ENCODE data around the gene FARP1.

FARP1 gene

DNA sequence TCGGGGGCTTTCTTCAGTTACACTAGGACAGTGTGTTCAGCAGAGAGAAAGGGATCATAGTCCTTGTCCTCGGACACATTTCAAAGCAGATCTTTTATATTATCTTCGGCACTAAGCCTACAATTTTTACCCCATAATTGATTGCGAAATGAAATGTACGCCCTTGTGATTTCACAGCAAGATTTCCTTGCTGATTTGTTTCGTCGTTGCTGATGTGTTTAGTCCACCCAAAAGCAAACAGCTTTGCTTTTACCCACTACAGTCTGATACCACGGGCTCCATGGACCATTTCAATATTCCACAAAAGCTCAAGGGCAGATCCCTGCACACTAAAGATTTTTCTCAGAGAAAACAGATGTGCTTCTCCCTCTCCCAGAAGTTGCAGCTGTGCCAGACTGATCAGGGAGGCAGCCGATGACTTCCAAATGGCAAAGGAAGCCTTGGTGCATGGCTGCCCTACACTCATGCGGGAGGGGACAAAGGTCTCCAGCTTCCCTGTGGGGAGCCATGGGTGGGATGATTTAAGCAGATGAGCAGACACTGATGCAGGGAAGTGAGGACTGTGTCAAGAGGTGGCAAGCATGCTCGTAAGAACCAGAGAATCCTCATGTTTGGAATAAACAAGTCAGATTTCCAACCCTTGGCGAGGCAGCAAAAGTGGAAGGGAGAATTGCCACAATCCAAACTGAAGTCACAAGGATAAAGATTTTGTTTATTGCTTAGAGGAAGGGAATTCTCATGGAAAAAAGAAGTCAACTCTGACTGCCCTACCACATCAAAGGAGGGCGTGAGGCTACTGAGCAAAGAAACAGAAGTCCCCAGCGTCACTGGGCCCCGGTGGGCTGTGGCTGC is 353.0 kb downstream of the FARP1 start:
- TF ChIP-seq, protein P1, sequence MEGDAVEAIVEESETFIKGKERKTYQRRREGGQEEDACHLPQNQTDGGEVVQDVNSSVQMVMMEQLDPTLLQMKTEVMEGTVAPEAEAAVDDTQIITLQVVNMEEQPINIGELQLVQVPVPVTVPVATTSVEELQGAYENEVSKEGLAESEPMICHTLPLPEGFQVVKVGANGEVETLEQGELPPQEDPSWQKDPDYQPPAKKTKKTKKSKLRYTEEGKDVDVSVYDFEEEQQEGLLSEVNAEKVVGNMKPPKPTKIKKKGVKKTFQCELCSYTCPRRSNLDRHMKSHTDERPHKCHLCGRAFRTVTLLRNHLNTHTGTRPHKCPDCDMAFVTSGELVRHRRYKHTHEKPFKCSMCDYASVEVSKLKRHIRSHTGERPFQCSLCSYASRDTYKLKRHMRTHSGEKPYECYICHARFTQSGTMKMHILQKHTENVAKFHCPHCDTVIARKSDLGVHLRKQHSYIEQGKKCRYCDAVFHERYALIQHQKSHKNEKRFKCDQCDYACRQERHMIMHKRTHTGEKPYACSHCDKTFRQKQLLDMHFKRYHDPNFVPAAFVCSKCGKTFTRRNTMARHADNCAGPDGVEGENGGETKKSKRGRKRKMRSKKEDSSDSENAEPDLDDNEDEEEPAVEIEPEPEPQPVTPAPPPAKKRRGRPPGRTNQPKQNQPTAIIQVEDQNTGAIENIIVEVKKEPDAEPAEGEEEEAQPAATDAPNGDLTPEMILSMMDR (IDR thresholded peaks at IDR 0.05; ENCODE audit: insufficient read depth, low read length, poor library complexity, severe bottlenecking) = no peak
- Histone ChIP-seq H3K27me3 (replicated peaks; ENCODE audit: control insufficient read depth, insufficient read depth, low read length) (no peaks in the 10 kb centered on the region), H3K36me3 (ENCODE audit: control insufficient read depth, insufficient read depth, low read length) (peaks cover 12% of the 10 kb centered on the region), H3K4me3 (replicated peaks; ENCODE audit: low read depth, low read length) (no peak overlapping the region)
- DNase-seq (ENCODE audit: extremely low read depth, insufficient read length) = no peak

DNA sequence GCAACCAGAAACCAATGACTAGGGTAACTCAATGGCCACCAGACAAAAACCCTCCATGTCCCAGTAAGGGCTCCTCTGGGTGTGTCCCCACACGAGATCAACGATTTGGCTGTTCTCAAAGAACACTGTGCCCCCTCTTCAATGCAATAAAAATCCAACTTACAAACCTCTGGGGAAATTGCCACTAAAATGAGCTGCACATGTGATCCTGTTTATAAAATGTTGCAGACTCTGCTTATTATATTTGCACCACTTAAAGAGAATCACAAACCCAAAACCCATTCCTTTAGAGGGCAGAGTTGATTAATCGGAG is 353.5 kb downstream of the FARP1 start:
- TF ChIP-seq, protein P1 (IDR thresholded peaks at IDR 0.05; ENCODE audit: insufficient read depth, low read length, poor library complexity, severe bottlenecking) = no peak
- Histone ChIP-seq H3K36me3 (ENCODE audit: control insufficient read depth, insufficient read depth, low read length) (peaks cover 10% of the 10 kb centered on the region), H3K4me3 (replicated peaks; ENCODE audit: low read depth, low read length) (no peak overlapping the region), H3K27me3 (replicated peaks; ENCODE audit: control insufficient read depth, insufficient read depth, low read length) (no peaks in the 10 kb centered on the region)
- DNase-seq (ENCODE audit: extremely low read depth, insufficient read length) = no peak

DNA sequence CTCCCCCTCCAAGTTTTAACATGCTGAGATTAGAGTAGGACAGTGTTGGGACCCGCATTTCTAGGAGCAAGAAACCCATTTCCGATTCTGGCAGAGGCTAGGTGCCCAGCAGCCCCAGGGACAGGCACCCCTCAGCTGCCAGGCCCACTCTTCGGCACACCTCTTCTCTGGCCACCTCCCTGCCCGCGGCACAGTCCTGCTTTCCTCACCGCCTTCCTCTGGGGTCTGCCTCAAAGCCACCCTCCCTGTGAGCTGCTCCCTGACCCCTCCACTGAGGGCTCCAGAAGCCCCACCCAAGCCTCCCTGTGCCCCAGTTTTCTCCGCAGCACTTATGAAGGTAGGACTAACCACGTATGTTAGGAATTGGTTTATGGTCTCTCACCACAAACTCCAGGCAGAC is 354.1 kb downstream of the FARP1 start:
- H3K4me3 ChIP-seq (replicated peaks; ENCODE audit: low read depth, low read length) = no peak overlapping the region
- H3K27me3 ChIP-seq (replicated peaks; ENCODE audit: control insufficient read depth, insufficient read depth, low read length) = no peaks in the 10 kb centered on the region
- H3K36me3 ChIP-seq (ENCODE audit: control insufficient read depth, insufficient read depth, low read length) = peaks cover 10% of the 10 kb centered on the region
- DNase-seq (ENCODE audit: extremely low read depth, insufficient read length) = no peak
- TF ChIP-seq, protein P1 (IDR thresholded peaks at IDR 0.05; ENCODE audit: insufficient read depth, low read length, poor library complexity, severe bottlenecking) = no peak

DNA sequence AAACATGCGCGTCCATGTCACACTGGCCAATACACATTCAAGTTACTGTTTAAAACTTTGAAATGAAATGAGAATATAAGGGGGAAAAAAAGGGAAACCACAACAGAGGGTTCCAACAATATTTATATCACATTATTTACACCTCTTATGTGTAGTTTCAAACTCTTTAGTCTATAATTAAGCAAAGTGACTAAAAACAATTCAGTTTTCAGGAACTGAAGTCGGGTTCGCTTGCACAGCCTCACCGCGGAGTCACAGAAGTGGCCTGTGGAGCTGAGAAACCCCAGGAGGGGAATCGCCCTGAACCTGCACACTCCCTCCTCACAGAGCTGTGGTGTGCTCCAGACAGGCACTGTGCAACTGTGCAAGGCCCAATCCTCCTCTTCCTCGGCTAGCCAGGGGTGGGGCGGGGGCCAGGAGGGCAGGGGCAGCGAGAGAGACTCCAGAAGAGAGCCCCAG is 358.1 kb downstream of the FARP1 start:
- no peak overlapping the region for H3K4me3 ChIP-seq (replicated peaks; ENCODE audit: low read depth, low read length)
- peak; percentile 72 for DNase-seq (ENCODE audit: extremely low read depth, insufficient read length)

DNA sequence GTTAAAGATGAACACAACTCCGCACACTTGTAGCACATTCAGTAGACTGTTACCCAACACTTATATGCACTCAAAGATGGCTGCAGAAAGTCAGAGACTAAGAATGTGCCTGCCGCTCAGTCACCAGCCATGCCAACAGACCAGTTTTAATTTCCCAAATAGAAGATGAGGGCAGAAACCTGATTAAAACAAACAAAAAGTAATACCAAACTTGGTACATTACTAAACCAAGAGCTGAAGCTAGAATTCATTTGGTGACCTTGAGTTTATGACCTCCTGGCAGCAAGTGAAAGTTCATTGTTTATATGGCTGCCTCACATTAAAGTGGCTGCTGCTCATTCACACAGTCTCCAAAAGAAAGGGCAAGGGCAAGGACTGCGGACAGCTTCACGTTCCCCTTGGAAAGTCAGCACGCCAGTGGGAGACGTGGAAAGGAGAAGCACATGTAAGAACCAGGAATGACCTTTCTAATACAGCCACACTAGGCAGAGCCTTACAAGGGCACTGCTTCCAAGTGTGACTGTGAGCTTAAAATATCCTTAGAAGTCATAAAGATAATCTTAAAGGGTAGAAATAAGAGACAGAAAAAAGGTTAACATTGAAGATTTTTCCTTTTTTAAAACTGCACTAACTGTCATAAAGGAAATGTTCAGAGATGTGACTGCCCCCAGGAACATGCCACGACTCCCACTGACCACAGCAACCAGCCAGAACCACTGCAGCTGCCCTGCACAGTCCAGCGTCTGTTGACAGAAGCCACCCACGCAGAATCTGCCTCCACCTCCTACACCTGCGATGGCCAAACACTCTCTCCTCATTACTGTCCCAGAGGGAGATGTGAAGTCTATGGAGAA is 360.5 kb downstream of the FARP1 start:
- H3K27me3 ChIP-seq (replicated peaks; ENCODE audit: control insufficient read depth, insufficient read depth, low read length) = no peaks in the 10 kb centered on the region
- DNase-seq (ENCODE audit: extremely low read depth, insufficient read length) = no peak
- no peak overlapping the region for H3K4me3 ChIP-seq (replicated peaks; ENCODE audit: low read depth, low read length)
- TF ChIP-seq, protein P1 (IDR thresholded peaks at IDR 0.05; ENCODE audit: insufficient read depth, low read length, poor library complexity, severe bottlenecking) = no peak
- peaks cover 7% of the 10 kb centered on the region for H3K36me3 ChIP-seq (ENCODE audit: control insufficient read depth, insufficient read depth, low read length)

More for the DNA sequence above, 358.1 kb downstream of the FARP1 start:
- no peaks in the 10 kb centered on the region for H3K27me3 ChIP-seq (replicated peaks; ENCODE audit: control insufficient read depth, insufficient read depth, low read length)
- H3K36me3 ChIP-seq (ENCODE audit: control insufficient read depth, insufficient read depth, low read length) = peaks cover 10% of the 10 kb centered on the region
- TF ChIP-seq, protein P1 (IDR thresholded peaks at IDR 0.05; ENCODE audit: insufficient read depth, low read length, poor library complexity, severe bottlenecking) = no peak

All from GM06990 (cell line).